Measurements from ENCODE around the gene PDZD7.

The PDZD7 gene

DNA sequence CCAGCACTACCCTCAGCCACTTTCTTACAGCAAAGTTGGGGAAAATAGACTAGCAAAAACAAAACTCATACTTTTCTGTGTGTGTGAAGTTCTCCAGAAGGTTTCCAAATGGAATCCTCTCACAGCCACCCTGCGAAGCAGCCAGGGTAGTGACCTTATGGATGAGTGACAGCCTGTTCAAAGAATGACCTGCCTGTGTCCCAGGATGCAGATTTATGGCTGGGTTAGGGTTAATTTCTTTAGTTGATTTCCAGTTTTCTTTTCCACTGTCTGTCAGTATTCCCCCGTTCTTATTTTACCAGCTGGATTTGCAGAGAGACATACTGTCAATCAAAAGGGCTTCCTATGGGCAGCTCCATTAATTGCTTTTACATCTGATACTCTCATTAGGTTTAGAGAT, 64.0 kb downstream of the PDZD7 start:
- DNase-seq (ENCODE audit: low spot score): no peak

DNA sequence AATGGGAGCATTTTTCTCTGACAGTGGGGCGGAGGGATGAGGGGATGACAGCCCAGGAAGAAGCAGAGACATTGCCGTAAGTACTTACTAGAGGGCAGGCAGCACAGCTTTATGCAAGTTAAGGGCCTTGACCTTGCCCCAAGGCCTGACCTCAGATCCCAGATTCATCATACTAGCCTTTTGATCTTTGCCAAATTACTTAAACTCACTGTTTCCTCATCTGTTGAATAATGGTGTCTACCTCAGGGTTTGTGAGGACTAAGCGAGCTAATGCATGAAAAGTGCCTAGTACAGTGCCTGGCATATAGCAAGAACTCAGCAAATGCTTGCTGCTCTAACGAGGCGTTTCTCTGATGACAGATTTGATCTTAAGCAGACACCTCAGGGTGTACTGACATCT, 65.1 kb downstream of the PDZD7 start:
- DNase-seq (ENCODE audit: low spot score): no peak

DNA sequence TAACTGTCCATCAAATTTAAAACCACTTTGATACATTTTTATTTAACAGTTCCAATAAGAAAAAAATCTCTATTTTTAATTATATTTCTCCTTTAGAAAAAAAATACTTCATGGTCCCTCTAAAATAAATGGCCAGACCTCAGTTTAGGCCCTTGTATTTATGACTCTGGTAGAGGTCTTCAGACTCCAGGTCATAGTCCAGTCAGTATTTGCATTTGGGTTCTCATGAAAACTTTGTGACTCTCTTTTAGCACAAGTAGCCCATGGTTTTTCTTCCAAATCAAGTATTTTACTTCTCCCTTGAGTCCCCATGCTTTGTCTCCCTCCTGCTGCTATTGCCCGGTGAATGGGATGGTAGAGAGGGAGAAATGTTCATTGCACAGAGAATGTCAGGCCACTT, 67.1 kb downstream of the PDZD7 start:
- no peak for DNase-seq (ENCODE audit: low spot score)

DNA sequence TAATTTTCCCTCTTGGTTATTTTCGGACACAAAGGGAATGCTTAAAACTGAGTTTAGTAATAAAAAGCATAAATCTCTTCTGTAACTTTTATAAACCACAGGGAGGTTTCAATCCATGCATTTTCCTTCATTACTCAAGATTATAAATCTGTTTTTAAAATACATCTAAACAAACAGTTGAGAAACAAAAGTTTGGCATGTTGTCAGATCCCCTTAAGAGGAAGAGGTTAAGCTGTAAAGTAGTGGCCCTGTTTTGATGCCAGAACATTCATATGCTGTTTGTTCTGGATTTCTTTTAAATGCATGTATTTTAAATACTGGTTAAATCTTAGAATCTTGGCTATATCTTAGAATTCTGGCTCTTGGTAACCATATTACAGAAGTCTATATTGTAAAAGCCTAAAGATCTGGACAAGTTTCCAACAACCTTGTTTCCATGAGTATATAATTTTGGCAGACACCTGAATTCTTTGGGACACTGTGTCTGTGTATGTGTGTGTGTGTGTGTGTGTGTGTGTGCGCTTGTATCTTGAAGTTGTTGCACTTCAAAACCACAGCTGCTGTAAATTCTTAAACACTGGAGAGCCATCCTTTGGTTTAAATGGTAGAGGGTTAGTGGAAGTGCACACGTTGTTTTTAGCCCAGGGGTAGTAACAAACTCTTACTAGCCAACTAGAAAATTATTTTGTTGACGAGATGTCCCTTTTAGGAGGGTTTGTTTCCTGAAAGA, 68.4 kb downstream of the PDZD7 start:
- no peak for DNase-seq (ENCODE audit: low spot score)

GRCh38 chr10:100960251-100960650, 70.7 kb downstream of the PDZD7 start:
- DNase-seq (ENCODE audit: low spot score): no peak
